Neural cell (in vitro differentiated cells): ENCODE data around the gene CORO2A.

Experiments used
- CTCF ChIP-seq: fragments of 450-650 bp; IDR thresholded peaks from 2 replicates; pipeline ENCODE4 v1.5.1; 2014; ENCODE audit warnings: antibody characterized with exemption, mild to moderate bottlenecking, moderate library complexity; ENCODE audit not compliant: poor library complexity, severe bottlenecking
- EP300 ChIP-seq: fragments of 450-650 bp; conservative IDR thresholded peaks from 2 replicates; pipeline ENCODE4 v1.6.1; 2014; ENCODE audit warnings: antibody characterized with exemption, mild to moderate bottlenecking, moderate library complexity; ENCODE audit not compliant: poor library complexity, severe bottlenecking
- EZH2 ChIP-seq: fragments of 200-600, 300-800 bp; shearing (Covaris generic), sonication (generic); IDR thresholded peaks from 2 replicates; pipeline ENCODE4 v1.6.1; 2014; ENCODE audit warnings: antibody characterized with exemption, low read length, borderline replicate concordance, mild to moderate bottlenecking; ENCODE audit not compliant: insufficient read depth, poor library complexity, severe bottlenecking
- POLR2AphosphoS5 ChIP-seq: IDR thresholded peaks from 2 replicates; pipeline ENCODE4 v1.6.1; 2012
- RAD21 ChIP-seq: fragments of 450-650 bp; conservative IDR thresholded peaks from 2 replicates; pipeline ENCODE4 v1.6.1; 2014; ENCODE audit warnings: antibody characterized with exemption, mild to moderate bottlenecking, moderate library complexity
- REST ChIP-seq: IDR thresholded peaks from 2 replicates; pipeline ENCODE4 v1.6.1; 2012; ENCODE audit warnings: borderline replicate concordance
- TAF1 ChIP-seq: IDR thresholded peaks from 2 replicates; pipeline ENCODE4 v1.6.1; 2012; ENCODE audit warnings: low read depth

GRCh38 chr9:98217255-98217654 is 24.8 kb upstream of the CORO2A start:
- TF ChIP-seq CTCF (no peak), EZH2 (no peak), REST (no peak), POLR2AphosphoS5 (no peak), RAD21 (no peak), TAF1 (no peak), EP300 (no peak)
